Vagina (tissue), 2 donors: ENCODE measurements around the gene ARAF. TPM values are rescaled to one million over a fixed set of nuclear protein-coding genes. Genes with fewer than 3 reads are reported as not detected.
A peak's percentile ranks its signal among the peaks of the same experiment; 100 is the strongest.

Experiments
- DNase-seq, 2 donors: peaks; one replicate each; pipeline ENCODE4 v3.0.0-alpha.2; 2017; ENCODE audit errors: extremely low spot score in 2 of 2
- H3K27ac ChIP-seq: fragments of 200-600 bp; sonication (generic); one replicate; pipeline ENCODE4 v1.5.1; 2019
- H3K27me3 ChIP-seq: fragments of 200-600 bp; sonication (generic); one replicate; pipeline ENCODE4 v1.5.1; 2019
- H3K36me3 ChIP-seq, 2 donors: fragments of 200-600 bp; sonication (generic); one replicate each; pipeline ENCODE4 v1.5.1; 2017 to 2019
- H3K4me1 ChIP-seq: fragments of 200-600 bp; sonication (generic); one replicate; pipeline ENCODE4 v1.5.1; 2019
- H3K4me3 ChIP-seq, 2 donors: fragments of 200-600 bp; sonication (generic); 1 replicate in 1 of 2; 2 replicates in 1 of 2; pipeline ENCODE4 v1.5.1; 2016 to 2019
- H3K9me3 ChIP-seq: fragments of 200-600 bp; sonication (generic); one replicate; pipeline ENCODE4 v1.5.1; 2019
- CTCF ChIP-seq, 3 experiments: fragments of 450-650 bp in 2 of 3; fragments of 200-600 bp in 1 of 3; sonication (generic) in 1 of 3; IDR thresholded peaks; one replicate each; pipeline ENCODE4 v1.5.1; 2017 to 2019; ENCODE audit warnings: antibody characterized with exemption in 3 of 3, mild to moderate bottlenecking in 2 of 3, moderate library complexity in 2 of 3
- POLR2A ChIP-seq, 2 donors: fragments of 450-650 bp; IDR thresholded peaks; one replicate each; pipeline ENCODE4 v1.6.1; 2017; ENCODE audit warnings: antibody characterized with exemption in 2 of 2, mild to moderate bottlenecking in 2 of 2, moderate library complexity in 2 of 2
- POLR2AphosphoS5 ChIP-seq, 2 donors: sonication (generic); formaldehyde crosslinking; IDR thresholded peaks; one replicate each; pipeline ENCODE4 v1.9.0; 2017; ENCODE audit warnings: antibody characterized with exemption in 2 of 2, mild to moderate bottlenecking in 2 of 2, low read depth in 1 of 2; ENCODE audit not compliant: insufficient read depth in 1 of 2
- intact Hi-C: fragments of 100-400 bp; cut with DNase I; formaldehyde crosslinking; loops from one replicate; pipeline ENCODE4 v1.15.1; 2023
- total RNA-seq: library from RNA; depleted of rRNA; stranded (reverse); fragments of >200 nt; gene quantifications from one replicate; pipeline ENCODE4 v1.2.3, GENCODE V29; 2016

The ARAF gene
- total RNA-seq, 1 donor from 2014 or later, result 31.4 TPM

- Histone ChIP-seq H3K4me1 (peaks cover 24% of the 10 kb centered on the region), H3K36me3 (no peaks in the 10 kb centered on the region), H3K4me3 (no peak overlapping the region), H3K9me3 (no peaks in the 10 kb centered on the region), H3K27me3 (no peaks in the 10 kb centered on the region), H3K27ac (no peak overlapping the region)
- intact Hi-C loops, result no loop called here
- TF ChIP-seq CTCF (IDR thresholded peaks at IDR 0.05) (no peak), POLR2A (IDR thresholded peaks at IDR 0.05) (no peak), POLR2AphosphoS5 (IDR thresholded peaks at IDR 0.05; ENCODE audit: insufficient read depth in 1 of 2, low read depth in 1 of 2) (no peak)
- no peak for DNase-seq
Measured at GRCh38 chrX:47558436-47558835, 2.6 kb upstream of the ARAF start.

GRCh38 chrX:47560179-47560933 is 649 bp upstream of the ARAF start:
- TF ChIP-seq POLR2A (IDR thresholded peaks at IDR 0.05) (no peak), POLR2AphosphoS5 (IDR thresholded peaks at IDR 0.05; ENCODE audit: insufficient read depth in 1 of 2, low read depth in 1 of 2) (no peak), CTCF (IDR thresholded peaks at IDR 0.05) (no peak)
- Histone ChIP-seq H3K36me3 (no peaks in the 10 kb centered on the region), H3K9me3 (no peaks in the 10 kb centered on the region)

GRCh38 chrX:47561659-47562151 is 700 bp downstream of the ARAF start:
- TF ChIP-seq CTCF (IDR thresholded peaks at IDR 0.05) (no peak), POLR2AphosphoS5 (IDR thresholded peaks at IDR 0.05; ENCODE audit: insufficient read depth in 1 of 2, low read depth in 1 of 2) (no peak), POLR2A (IDR thresholded peaks at IDR 0.05) (no peak)
- Histone ChIP-seq H3K27ac (peak overlapping the region; percentile 94), H3K9me3 (no peaks in the 10 kb centered on the region), H3K36me3 (no peaks in the 10 kb centered on the region), H3K4me1 (peaks cover 24% of the 10 kb centered on the region), H3K27me3 (no peaks in the 10 kb centered on the region), H3K4me3 (peak overlapping the region; percentile 48 to 52)
- intact Hi-C loops, result no loop called here
- DNase-seq, result no peak

More at GRCh38 chrX:47560179-47560933, 649 bp upstream of the ARAF start:
- H3K27me3 ChIP-seq, result no peaks in the 10 kb centered on the region
- no peak for DNase-seq
- intact Hi-C loops, result no loop called here
- H3K27ac ChIP-seq, result peak overlapping the region; percentile 94
- peaks cover 24% of the 10 kb centered on the region for H3K4me1 ChIP-seq
- H3K4me3 ChIP-seq, result peak overlapping the region; percentile 48 to 52

- Histone ChIP-seq H3K27me3 (no peaks in the 10 kb centered on the region), H3K27ac (no peak overlapping the region), H3K9me3 (no peaks in the 10 kb centered on the region), H3K36me3 (no peaks in the 10 kb centered on the region), H3K4me1 (peaks cover 24% of the 10 kb centered on the region), H3K4me3 (no peak overlapping the region)
- no peak for TF ChIP-seq POLR2AphosphoS5 (IDR thresholded peaks at IDR 0.05; ENCODE audit: insufficient read depth in 1 of 2, low read depth in 1 of 2)
- no peak for TF ChIP-seq POLR2A (IDR thresholded peaks at IDR 0.05)
- no peak for TF ChIP-seq CTCF (IDR thresholded peaks at IDR 0.05)
- DNase-seq, result no peak
- intact Hi-C loops, result no loop called here
Measured at GRCh38 chrX:47562615-47563243, 1.7 kb downstream of the ARAF start.
